Left ventricle myocardium superior (tissue), 1 donor: ENCODE data around the gene PRPF39. TPM values are rescaled to one million over a fixed set of nuclear protein-coding genes. Genes with fewer than 3 reads are reported as not detected.
A peak's percentile ranks its signal among the peaks of the same experiment; 100 is the strongest.
"Not testable (repeated sequence)": the region's sequence is repeated elsewhere in the genome, so short reads cannot be mapped to it uniquely, and the experiment has no call there.

Experiments used
- ATAC-seq: fragments of 200-7000 bp; cut with Tn5 transposase; one replicate; pipeline ENCODE4 v1.9.1; 2020; ENCODE audit warnings: mild to moderate bottlenecking, moderate library complexity
- DNase-seq: peaks from one replicate; pipeline ENCODE4 v3.0.0-alpha.2; 2020
- intact Hi-C: fragments of 100-400 bp; cut with micrococcal nuclease; formaldehyde crosslinking; loops from one replicate; pipeline ENCODE4 v1.11.0; 2022
- total RNA-seq: library from RNA; stranded (reverse); fragmentation: NEBNext Ultra II Directional; extraction: Animal tissue kit (Norgen Biotek cat#: 25700); gene quantifications from one replicate; pipeline ENCODE4 v1.2.1, GENCODE V29; 2021
- donor health status: DM: no; HTN: yes; CAD: no; lungs with severe emphysema.

Gene PRPF39
- total RNA-seq, 1 donor from 2014 or later: 14.4 TPM

GRCh38 chr14:45128963-45129629 lies 45.2 kb downstream of the PRPF39 start:
- intact Hi-C loops: no loop called here

GRCh38 chr14:45133683-45134050 lies 49.8 kb downstream of the PRPF39 start:
- ATAC-seq: peak; percentile 24
- DNase-seq: no peak
- intact Hi-C loops: loop anchor here (10.0 kb wide), 2 partner anchors 121 to 219 kb away; partner anchors contain the start of gene MIS18BP1

More at GRCh38 chr14:45128963-45129629, 45.2 kb downstream of the PRPF39 start:
- DNase-seq (no peak), ATAC-seq (no peak)

DNA sequence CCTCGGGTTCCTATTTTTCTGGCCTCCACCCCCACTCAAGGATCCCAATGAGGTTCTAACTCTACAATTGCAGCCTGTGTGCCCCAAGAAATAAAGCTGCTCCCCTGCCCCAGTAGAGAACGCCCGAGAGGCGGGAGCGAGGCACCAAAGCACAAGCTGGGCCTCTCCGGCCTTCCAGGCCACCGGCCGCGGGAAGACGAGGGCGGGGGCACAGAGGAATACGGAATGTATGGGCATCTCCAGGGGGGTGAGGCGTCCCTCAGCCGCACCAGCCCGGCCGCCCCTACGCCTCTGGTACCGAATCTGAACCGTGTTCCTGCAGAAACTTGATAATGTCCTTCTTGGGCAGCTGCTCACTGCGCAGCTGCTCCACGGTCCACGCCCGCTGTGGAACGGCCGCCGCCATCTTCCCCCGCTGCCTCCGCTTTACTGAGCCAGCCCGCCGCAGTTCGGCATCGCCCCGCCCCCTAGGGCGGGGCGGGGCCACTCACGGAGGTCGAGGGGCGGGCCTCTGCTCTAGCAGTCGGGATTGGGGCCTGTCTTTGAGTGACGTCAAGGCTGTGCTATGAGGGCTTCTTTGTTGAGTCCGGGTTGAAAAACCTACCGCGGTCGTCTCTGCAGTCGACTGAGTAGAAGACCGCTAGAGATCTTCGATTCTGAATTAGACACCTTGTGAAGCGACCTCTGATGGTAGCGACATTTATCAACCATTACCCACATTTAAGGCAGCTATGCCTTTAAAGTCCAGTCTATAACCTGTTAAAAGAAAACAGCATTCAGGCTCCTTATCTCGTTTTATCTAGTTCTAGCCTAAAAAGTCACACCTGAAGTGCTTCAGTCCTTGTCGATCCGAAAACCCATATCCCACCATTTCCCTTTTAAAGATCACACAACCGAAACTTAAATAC lies 50.4 kb downstream of the PRPF39 start, which contains the start of gene FKBP3:
Gene FKBP3 (minus strand): TSS at position 431 of the 908 bp plus-strand sequence. CDS start 25 bp downstream, at position 406.
- intact Hi-C loops: loop anchor here (10.0 kb wide), 2 partner anchors 120 to 220 kb away; partner anchors contain the start of gene MIS18BP1
- peak; percentile 97 for DNase-seq
- ATAC-seq: peak; percentile 98

DNA sequence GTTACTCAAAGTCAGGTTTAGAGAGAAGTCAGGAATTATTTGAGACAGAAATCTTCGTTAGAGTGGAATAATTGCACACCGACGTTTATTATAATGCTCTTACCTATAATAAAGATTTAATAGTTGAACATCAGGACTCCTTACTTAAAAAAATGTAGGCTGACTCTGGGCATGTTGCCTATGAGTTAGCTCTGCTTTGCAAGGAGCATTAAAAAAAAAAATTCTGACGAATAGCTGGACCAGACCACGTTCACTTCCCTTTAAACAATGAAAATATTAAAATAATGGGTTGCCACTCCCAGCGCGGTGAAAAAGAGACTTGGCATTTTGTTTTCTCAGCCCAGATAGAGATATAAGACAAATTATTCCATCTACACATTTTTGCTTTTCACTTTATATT lies 51.2 kb downstream of the PRPF39 start:
- DNase-seq (no peak), ATAC-seq (no peak)
- intact Hi-C loops: loop anchor here (5.0 to 10.0 kb wide), 3 partner anchors 120 to 220 kb away; partner anchors contain the start of genes KLHL28, MIS18BP1 and TOGARAM1

DNA sequence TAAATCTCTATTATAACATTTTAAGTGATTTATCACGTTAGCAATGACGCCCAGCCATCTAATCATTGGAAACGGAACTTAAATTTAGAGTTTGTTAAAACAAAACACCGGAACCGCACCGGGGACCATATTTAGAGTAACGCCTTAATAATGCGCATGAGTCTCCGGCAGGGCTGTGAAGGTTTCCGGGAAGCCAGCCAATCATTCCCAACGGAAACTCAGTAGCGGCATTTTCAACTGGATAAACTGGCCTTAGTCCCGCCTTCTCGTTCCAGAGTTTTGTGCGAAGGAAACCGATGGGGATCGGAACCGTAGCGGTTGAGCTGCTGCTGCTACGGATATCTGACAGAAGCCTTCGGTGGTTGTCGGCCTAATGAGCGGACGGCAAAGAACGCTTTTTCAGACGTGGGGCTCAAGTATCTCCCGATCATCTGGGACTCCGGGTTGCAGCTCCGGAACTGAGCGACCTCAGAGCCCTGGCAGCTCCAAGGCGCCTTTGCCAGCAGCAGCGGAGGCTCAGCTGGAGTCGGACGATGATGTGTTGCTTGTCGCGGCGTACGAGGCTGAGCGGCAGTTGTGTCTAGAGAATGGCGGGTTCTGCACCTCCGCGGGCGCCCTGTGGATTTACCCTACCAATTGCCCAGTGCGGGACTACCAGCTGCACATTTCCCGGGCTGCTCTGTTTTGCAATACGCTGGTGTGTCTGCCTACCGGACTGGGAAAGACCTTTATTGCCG lies 51.9 kb downstream of the PRPF39 start, which contains the start of gene FANCM:
Gene FANCM (plus strand): TSS at position 272 of the 737 bp plus-strand sequence. CDS start 102 bp downstream, at position 374.
- DNase-seq: peak; percentile 83
- ATAC-seq: peak; percentile 74
- intact Hi-C loops: loop anchor here (5.0 to 10.0 kb wide), 3 partner anchors 119 to 221 kb away; partner anchors contain the start of genes KLHL28, MIS18BP1 and TOGARAM1

DNA sequence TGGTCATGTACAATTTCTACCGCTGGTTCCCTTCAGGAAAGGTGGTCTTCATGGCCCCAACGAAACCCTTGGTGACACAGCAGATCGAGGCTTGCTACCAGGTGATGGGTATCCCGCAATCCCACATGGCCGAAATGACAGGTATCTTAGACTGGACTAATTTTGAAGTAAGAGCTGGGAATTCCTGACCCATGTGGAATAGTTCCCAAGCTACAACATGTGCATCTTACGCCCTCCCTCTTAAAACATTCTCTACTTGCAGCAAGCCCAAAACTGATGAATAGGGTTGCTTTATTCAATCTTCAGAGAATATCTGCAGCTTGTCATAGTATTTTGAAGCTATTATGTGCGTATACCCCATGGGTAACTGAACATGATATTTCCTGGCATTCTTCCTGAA lies 52.5 kb downstream of the PRPF39 start:
- DNase-seq (no peak), ATAC-seq (no peak)
- intact Hi-C loops: loop anchor here (5.0 to 10.0 kb wide), 3 partner anchors 118 to 222 kb away; partner anchors contain the start of genes KLHL28, MIS18BP1 and TOGARAM1

- DNase-seq: no peak
- intact Hi-C loops: no loop called here
- ATAC-seq: no peak
Measured at GRCh38 chr14:45140661-45141187, 56.8 kb downstream of the PRPF39 start.

DNA sequence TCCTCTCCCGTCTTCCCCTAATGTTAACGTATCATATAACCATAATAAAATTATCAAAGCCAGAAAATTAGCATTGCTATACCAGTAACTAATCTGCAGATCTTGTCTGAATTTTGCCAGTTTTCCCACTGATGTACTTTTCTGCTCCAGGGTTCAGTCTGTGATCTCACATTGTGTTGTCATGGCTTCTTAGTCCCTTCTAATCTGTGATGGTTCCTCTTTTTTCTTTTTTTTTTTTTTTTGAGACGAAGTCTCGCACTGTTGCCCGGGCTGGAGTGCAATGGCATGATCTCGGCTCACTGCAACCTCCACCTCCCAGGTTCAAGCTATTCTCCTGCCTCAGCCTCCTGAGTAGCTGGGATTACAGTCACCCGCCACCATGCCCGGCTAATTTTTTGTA lies 58.2 kb downstream of the PRPF39 start:
- ATAC-seq, intact Hi-C loops, DNase-seq: not testable (repeated sequence)

- intact Hi-C loops: no loop called here
- no peak for ATAC-seq
- DNase-seq: no peak
Measured at GRCh38 chr14:45144658-45145057, 60.7 kb downstream of the PRPF39 start.

DNA sequence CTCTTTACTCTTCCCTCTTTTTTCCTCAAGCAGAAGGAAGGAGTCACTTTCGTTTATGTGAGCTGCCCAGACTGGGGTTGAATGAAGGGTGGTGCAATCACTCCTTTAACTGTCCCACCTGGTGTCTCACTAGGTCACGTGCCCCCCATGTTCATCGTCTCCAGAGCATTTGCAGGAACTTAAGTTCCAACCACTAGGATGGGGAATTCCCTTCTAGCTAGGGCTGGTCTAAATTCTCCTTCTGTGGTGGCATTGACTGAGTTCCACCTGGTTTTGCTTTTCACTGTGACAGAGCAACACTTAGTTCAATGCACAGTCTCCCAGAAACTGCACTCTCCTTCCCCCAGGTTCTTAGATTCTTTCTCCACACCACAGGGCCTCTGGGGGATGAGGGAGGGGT lies 61.3 kb downstream of the PRPF39 start:
- ATAC-seq: no peak
- intact Hi-C loops: no loop called here
- no peak for DNase-seq

- intact Hi-C loops: no loop called here
- no peak for DNase-seq
- ATAC-seq: no peak
Measured at GRCh38 chr14:45149602-45150001, 65.7 kb downstream of the PRPF39 start.

DNA sequence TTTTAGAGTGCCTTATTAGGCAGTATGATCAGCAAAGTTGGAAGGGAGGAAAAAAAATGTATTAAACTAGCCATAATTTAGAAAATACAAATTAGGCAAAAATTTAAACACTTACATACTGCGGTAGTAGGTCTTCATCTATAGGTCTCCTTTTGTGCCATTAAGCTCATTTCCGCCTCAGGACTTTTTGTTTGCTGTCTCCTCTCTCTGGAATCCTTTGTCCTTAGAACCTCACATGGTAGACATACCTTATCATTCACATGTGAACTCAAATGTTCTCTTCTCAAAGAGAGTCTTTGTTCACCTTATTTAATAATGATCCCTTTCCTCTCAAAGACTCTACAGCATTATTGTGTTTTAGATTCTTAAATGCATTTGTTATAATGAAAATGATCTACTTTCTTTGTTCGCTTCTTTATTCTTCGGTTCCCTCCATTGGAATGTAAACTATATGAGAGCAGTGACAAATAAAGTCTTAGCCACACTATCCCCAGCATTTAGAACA lies 66.5 kb downstream of the PRPF39 start:
- intact Hi-C loops: no loop called here
- no peak for DNase-seq
- no peak for ATAC-seq

- no peak for DNase-seq
- no peak for ATAC-seq
Measured at GRCh38 chr14:45156067-45156466, 72.2 kb downstream of the PRPF39 start.

More at GRCh38 chr14:45156067-45156466, 72.2 kb downstream of the PRPF39 start:
- intact Hi-C loops: no loop called here

Other genes starting within 250 kb of the PRPF39 start
- gene KLHL28, start 122.2 kb upstream of the PRPF39 start, total RNA-seq: 13.0 TPM
- gene TOGARAM1, start 121.9 kb upstream of the PRPF39 start, total RNA-seq: 21.9 TPM
- 121 TPM for gene FKBP3, start 50.4 kb downstream of the PRPF39 start, total RNA-seq
- 2.6 TPM for gene FANCM, start 51.8 kb downstream of the PRPF39 start, total RNA-seq
- gene MIS18BP1, start 169.1 kb downstream of the PRPF39 start, total RNA-seq: 5.5 TPM